Heart right ventricle (tissue), 16 donors: Measurements from ENCODE around the gene DVL2. TPM values are rescaled to one million over a fixed set of nuclear protein-coding genes. Genes with fewer than 3 reads are reported as not detected.
A peak's percentile ranks its signal among the peaks of the same experiment; 100 is the strongest.

Source experiments
- ATAC-seq, 8 donors: fragments of 200-7000 bp; cut with Tn5 transposase; one replicate each; pipeline ENCODE4 v1.9.1; 2020; ENCODE audit warnings: mild to moderate bottlenecking in 8 of 8, moderate library complexity in 8 of 8, moderate number of reproducible peaks in 1 of 8
- DNase-seq, 2 donors: peaks; one replicate each; pipeline ENCODE4 v3.0.0-alpha.2; 2020
- H3K27ac ChIP-seq, 10 donors: fragments of 200-600 bp; sonication (generic) in 2 of 10; one replicate each; pipeline versions ENCODE4 v1.5.0 to v1.8.0; 2020 to 2022; ENCODE audit warnings: mild to moderate bottlenecking in 3 of 10
- H3K27me3 ChIP-seq, 7 donors: fragments of 200-600 bp; one replicate each; pipeline ENCODE4 v1.8.0; 2021 to 2022; ENCODE audit warnings: mild to moderate bottlenecking in 2 of 7
- H3K36me3 ChIP-seq, 9 donors: fragments of 200-600 bp; sonication (generic) in 1 of 9; one replicate each; pipeline versions ENCODE4 v1.5.0 to v1.8.0; 2020 to 2022; ENCODE audit warnings: mild to moderate bottlenecking in 2 of 9
- H3K4me1 ChIP-seq, 9 donors: fragments of 200-600 bp; sonication (generic) in 1 of 9; one replicate each; pipeline versions ENCODE4 v1.5.0 to v1.8.0; 2020 to 2022; ENCODE audit warnings: mild to moderate bottlenecking in 4 of 9
- H3K4me3 ChIP-seq, 10 donors: fragments of 200-600 bp; sonication (generic) in 2 of 10; one replicate each; pipeline versions ENCODE4 v1.5.0 to v1.8.0; 2020 to 2022; ENCODE audit warnings: mild to moderate bottlenecking in 7 of 10, moderate library complexity in 2 of 10
- H3K9me3 ChIP-seq, 11 donors: fragments of 200-600 bp in 10 of 11; sonication (generic) in 2 of 11; one replicate each; pipeline versions ENCODE4 v1.5.0 to v1.8.0; 2013 to 2022; ENCODE audit warnings: mild to moderate bottlenecking in 2 of 11, control low read depth in 1 of 11, moderate library complexity in 1 of 11
- WGBS, 2 donors: extraction: QIAGEN DNeasy Blood & Tissue Kit; methylation state at CpG; one replicate each; pipeline ENCODE4 v1.1.7; 2013; ENCODE audit warnings: inconsistent platforms in 1 of 2; 5-methylcytosine and 5-hydroxymethylcytosine counted together
- intact Hi-C, 10 donors: fragments of 100-400 bp; cut with DNase I; formaldehyde crosslinking; loops; one replicate each; pipeline versions ENCODE4 v1.11.1 to v1.14.2; 2022
- polyA plus RNA-seq, 2 donors: library from polyadenylated mRNA; stranded (reverse); fragments of 200-250 nt; gene quantifications; one replicate each; pipeline ENCODE4 v1.2.3, GENCODE V29; 2013
- total RNA-seq, 10 donors: library from RNA; stranded (reverse); fragmentation: NEBNext Ultra II Directional in 3 of 10; extraction: Animal tissue kit (Norgen Biotek cat#: 25700) in 3 of 10; gene quantifications; one replicate each; pipeline versions ENCODE4 v1.2.1 to v1.2.4, GENCODE V29; 2021 to 2023
- TF ChIP-seq, protein P1 (sequence below), 9 donors: fragments of 200-600 bp; sonication (generic) in 2 of 9; IDR thresholded peaks; one replicate each; pipeline versions ENCODE4 v1.5.0 to v1.8.0; 2021 to 2022; ENCODE audit warnings: antibody characterized with exemption in 9 of 9, mild to moderate bottlenecking in 5 of 9, moderate library complexity in 1 of 9
- donor health status: Arrhythmogenic right ventricular cardiomyopathy.
- donor health status: ischemic (EF 13 %, LVEDD 7.1; RV severe dilation, severe dysfunction).
- donor health status: healthy with polysubstance abuse.
- donor health status: DM: no; HTN: yes; CAD: no.
- donor health status: DM: no; HTN: no; CAD: no.
- donor health status: ischemic (EF 25% LVEDD 6.9; RV normal size, moderate dysfunction).
- donor health status: ischemic (EF 25% LVEDD 5.7; RV mildly dilated, moderate dysfunction).
- donor health status: healthy.
- donor health status: DM: yes; HTN: yes; CAD: no.
- donor health status: Ischemic cardiomyopathy.
- donor health status: ischemic (EF 35%, LVEDD 5.7; RV mildly dilated, moderate dysfunction).
- donor health status: nonischemic (EF 11% LVEDD 7.7; RV severe dilation, severe dysfunction).
- donor health status: DM: yes; HTN: yes; CAD: no.
- donor health status: PGD.
- donor health status: ischemic (EF 29% LVEDD 5.4; RV normal size, mild dysfunction).
- donor health status: nonischemic (EF 23%, LVEDD 6.1; RV moderate dilation, normal function).

The DVL2 gene
- total and polyA plus RNA-seq, 12 donors: 10.0 to 25.6 (median 18.0) TPM

- Histone ChIP-seq H3K4me3 (peak within 1 kb of the TSS; percentile 68 to 97 (median 84)), H3K4me1 (peaks cover 14 to 39% (median 33%) of the 10 kb centered on the region in 9 donors), H3K27ac (peak within 1 kb of the TSS; percentile 88 to 100 (median 96)), H3K36me3 (peaks cover 0 to 50% (median 15%) of the 10 kb centered on the region in 9 donors), H3K27me3 (no peaks in the 10 kb centered on the region), H3K9me3 (no peaks in the 10 kb centered on the region)
- ATAC-seq: peak; percentile 28 to 66 (median 51)
- intact Hi-C loops: loop anchor here in 2 of 10 donors (2.0 to 5.0 kb wide), 2 partner anchors 65 kb away; partner anchors contain the start of gene EIF5A (in 2 of the 2)
- peak; percentile 96 to 97 for DNase-seq
- 0 to 1% methylated on average over 62 of the region's 62 CpGs for WGBS, 2 donors
- TF ChIP-seq, protein P1, sequence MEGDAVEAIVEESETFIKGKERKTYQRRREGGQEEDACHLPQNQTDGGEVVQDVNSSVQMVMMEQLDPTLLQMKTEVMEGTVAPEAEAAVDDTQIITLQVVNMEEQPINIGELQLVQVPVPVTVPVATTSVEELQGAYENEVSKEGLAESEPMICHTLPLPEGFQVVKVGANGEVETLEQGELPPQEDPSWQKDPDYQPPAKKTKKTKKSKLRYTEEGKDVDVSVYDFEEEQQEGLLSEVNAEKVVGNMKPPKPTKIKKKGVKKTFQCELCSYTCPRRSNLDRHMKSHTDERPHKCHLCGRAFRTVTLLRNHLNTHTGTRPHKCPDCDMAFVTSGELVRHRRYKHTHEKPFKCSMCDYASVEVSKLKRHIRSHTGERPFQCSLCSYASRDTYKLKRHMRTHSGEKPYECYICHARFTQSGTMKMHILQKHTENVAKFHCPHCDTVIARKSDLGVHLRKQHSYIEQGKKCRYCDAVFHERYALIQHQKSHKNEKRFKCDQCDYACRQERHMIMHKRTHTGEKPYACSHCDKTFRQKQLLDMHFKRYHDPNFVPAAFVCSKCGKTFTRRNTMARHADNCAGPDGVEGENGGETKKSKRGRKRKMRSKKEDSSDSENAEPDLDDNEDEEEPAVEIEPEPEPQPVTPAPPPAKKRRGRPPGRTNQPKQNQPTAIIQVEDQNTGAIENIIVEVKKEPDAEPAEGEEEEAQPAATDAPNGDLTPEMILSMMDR (IDR thresholded peaks at IDR 0.05): no peak
Measured at GRCh38 chr17:7241783-7242716, 7.7 kb upstream of the DVL2 start, which contains the start of gene GABARAP. Gene GABARAP (minus strand): TSS chr17:7242449. CDS start chr17:7242330, 119 bp downstream.

DNA sequence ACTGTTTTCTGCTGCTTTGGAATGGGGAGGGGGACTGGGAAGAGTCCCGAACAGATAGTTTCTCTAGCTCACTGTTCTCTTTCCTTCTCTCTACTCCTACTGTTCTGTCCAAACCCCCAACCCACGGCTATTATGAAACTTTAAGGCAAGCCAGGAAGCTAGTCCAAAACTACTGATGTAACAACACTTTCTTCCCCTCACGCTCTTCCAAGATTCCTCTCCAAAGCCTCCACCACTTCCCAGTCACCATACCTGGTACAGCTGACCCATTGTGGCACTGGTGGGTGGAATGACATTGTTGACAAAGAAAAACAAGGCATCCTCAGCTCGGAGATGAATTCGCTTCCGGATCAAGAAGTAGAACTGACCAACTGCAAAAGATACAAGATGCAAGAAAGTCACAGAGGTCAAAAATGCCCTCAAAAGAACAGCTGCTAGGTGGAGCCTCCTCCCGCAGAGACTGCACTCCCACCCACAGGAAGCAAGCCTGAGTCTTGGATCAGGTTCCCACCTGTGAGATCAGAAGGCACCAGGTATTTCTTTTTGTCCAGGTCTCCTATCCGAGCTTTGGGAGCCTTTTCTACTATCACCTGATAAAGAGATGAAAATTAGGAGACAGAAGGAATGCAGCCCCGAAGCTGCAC is 6.9 kb upstream of the DVL2 start:
- Histone ChIP-seq H3K36me3 (peaks cover 0 to 50% (median 14%) of the 10 kb centered on the region in 9 donors), H3K27me3 (no peaks in the 10 kb centered on the region), H3K27ac (peak overlapping the region; percentile 88 to 100 (median 96)), H3K4me3 (peak overlapping the region; percentile 68 to 97 (median 84)), H3K9me3 (no peaks in the 10 kb centered on the region), H3K4me1 (peaks cover 14 to 42% (median 38%) of the 10 kb centered on the region in 9 donors)
- ATAC-seq: no peak
- 30 to 36% methylated on average over 9 of the region's 9 CpGs for WGBS, 2 donors
- DNase-seq: no peak
- TF ChIP-seq, protein P1 (IDR thresholded peaks at IDR 0.05): no peak
- intact Hi-C loops: loop anchor here in 1 of 10 donors (5.0 kb wide), 1 partner anchor 66 kb away; the partner anchor contains the start of gene EIF5A

- DNase-seq: no peak
- Histone ChIP-seq H3K36me3 (peaks cover 0 to 50% (median 6%) of the 10 kb centered on the region in 9 donors), H3K27ac (peak overlapping the region in 8 of 10 donors; percentile 88 to 100 (median 94)), H3K27me3 (no peaks in the 10 kb centered on the region), H3K9me3 (no peaks in the 10 kb centered on the region), H3K4me3 (peak overlapping the region in 7 of 10 donors; percentile 25 to 97 (median 86)), H3K4me1 (peaks cover 14 to 47% (median 38%) of the 10 kb centered on the region in 9 donors)
- TF ChIP-seq, protein P1 (IDR thresholded peaks at IDR 0.05): no peak
- WGBS, 2 donors: 67 to 74% methylated on average over 4 of the region's 4 CpGs
- no peak for ATAC-seq
- intact Hi-C loops: loop anchor here in 1 of 10 donors (5.0 kb wide), 1 partner anchor 67 kb away; the partner anchor contains the start of gene EIF5A
Measured at GRCh38 chr17:7240375-7240774, 6.1 kb upstream of the DVL2 start.
